ENCODE measurements around the gene BICD1.

The BICD1 gene

GRCh38 chr12:32106517-32107358, at the start of gene BICD1:
Gene BICD1 (plus strand): TSS chr12:32106847. CDS start chr12:32107332, 485 bp downstream.
- no peaks in the 10 kb centered on the region for H3K36me3 ChIP-seq (ENCODE audit: insufficient read depth, low read length)
- peak within 1 kb of the TSS; percentile 71 for H3K27ac ChIP-seq (ENCODE audit: low read depth, low read length)
- H3K27me3 ChIP-seq (ENCODE audit: insufficient read depth, low read length) = no peaks in the 10 kb centered on the region
- peak within 1 kb of the TSS; percentile 92 for H2AFZ ChIP-seq (ENCODE audit: low read length, unreplicated experiment)
- peak within 1 kb of the TSS; percentile 93 for H3K4me3 ChIP-seq (ENCODE audit: low read depth, low read length)
- H3K79me2 ChIP-seq (ENCODE audit: control insufficient read depth, insufficient read depth, low read length, unreplicated experiment) = peaks cover 31% of the 10 kb centered on the region
- H3K4me1 ChIP-seq (ENCODE audit: control insufficient read depth, insufficient read depth, low read length, unreplicated experiment) = peaks cover 12% of the 10 kb centered on the region

GRCh38 chr12:32061033-32061432, 45.6 kb upstream of the BICD1 start:
- no peaks in the 10 kb centered on the region for H3K27me3 ChIP-seq (ENCODE audit: insufficient read depth, low read length)
- no peak overlapping the region for H3K27ac ChIP-seq (ENCODE audit: low read depth, low read length)
- no peak overlapping the region for H3K4me3 ChIP-seq (ENCODE audit: low read depth, low read length)
- no peaks in the 10 kb centered on the region for H3K79me2 ChIP-seq (ENCODE audit: control insufficient read depth, insufficient read depth, low read length, unreplicated experiment)
- H3K36me3 ChIP-seq (ENCODE audit: insufficient read depth, low read length) = no peaks in the 10 kb centered on the region
- no peak overlapping the region for H2AFZ ChIP-seq (ENCODE audit: low read length, unreplicated experiment)
- no peaks in the 10 kb centered on the region for H3K4me1 ChIP-seq (ENCODE audit: control insufficient read depth, insufficient read depth, low read length, unreplicated experiment)

- H3K27ac ChIP-seq (ENCODE audit: low read depth, low read length) = no peak overlapping the region
- H3K4me3 ChIP-seq (ENCODE audit: low read depth, low read length) = no peak overlapping the region
- H3K27me3 ChIP-seq (ENCODE audit: insufficient read depth, low read length) = no peaks in the 10 kb centered on the region
- H2AFZ ChIP-seq (ENCODE audit: low read length, unreplicated experiment) = no peak overlapping the region
- H3K36me3 ChIP-seq (ENCODE audit: insufficient read depth, low read length) = no peaks in the 10 kb centered on the region
- H3K4me1 ChIP-seq (ENCODE audit: control insufficient read depth, insufficient read depth, low read length, unreplicated experiment) = no peaks in the 10 kb centered on the region
- no peaks in the 10 kb centered on the region for H3K79me2 ChIP-seq (ENCODE audit: control insufficient read depth, insufficient read depth, low read length, unreplicated experiment)
These were observed 43.8 kb upstream of the BICD1 start for GRCh38 chr12:32062881-32063280.

- Histone ChIP-seq H3K36me3 (ENCODE audit: insufficient read depth, low read length) (no peaks in the 10 kb centered on the region), H3K79me2 (ENCODE audit: control insufficient read depth, insufficient read depth, low read length, unreplicated experiment) (no peaks in the 10 kb centered on the region)
These were observed 42.9 kb upstream of the BICD1 start for GRCh38 chr12:32063796-32064195.

GRCh38 chr12:32066206-32066605, 40.4 kb upstream of the BICD1 start:
- H3K79me2 ChIP-seq (ENCODE audit: control insufficient read depth, insufficient read depth, low read length, unreplicated experiment) = no peaks in the 10 kb centered on the region
- H3K36me3 ChIP-seq (ENCODE audit: insufficient read depth, low read length) = no peaks in the 10 kb centered on the region
- H3K27me3 ChIP-seq (ENCODE audit: insufficient read depth, low read length) = no peaks in the 10 kb centered on the region
- H3K4me3 ChIP-seq (ENCODE audit: low read depth, low read length) = no peak overlapping the region
- peaks cover 9% of the 10 kb centered on the region for H3K4me1 ChIP-seq (ENCODE audit: control insufficient read depth, insufficient read depth, low read length, unreplicated experiment)
- no peak overlapping the region for H3K27ac ChIP-seq (ENCODE audit: low read depth, low read length)
- H2AFZ ChIP-seq (ENCODE audit: low read length, unreplicated experiment) = no peak overlapping the region

More at GRCh38 chr12:32063796-32064195, 42.9 kb upstream of the BICD1 start:
- Histone ChIP-seq H3K4me1 (ENCODE audit: control insufficient read depth, insufficient read depth, low read length, unreplicated experiment) (peaks cover 4% of the 10 kb centered on the region), H3K27ac (ENCODE audit: low read depth, low read length) (no peak overlapping the region), H3K27me3 (ENCODE audit: insufficient read depth, low read length) (no peaks in the 10 kb centered on the region), H3K4me3 (ENCODE audit: low read depth, low read length) (no peak overlapping the region), H2AFZ (ENCODE audit: low read length, unreplicated experiment) (no peak overlapping the region)

GRCh38 chr12:32069071-32069470, 37.6 kb upstream of the BICD1 start:
- Histone ChIP-seq H2AFZ (ENCODE audit: low read length, unreplicated experiment) (peak overlapping the region; percentile 84), H3K36me3 (ENCODE audit: insufficient read depth, low read length) (no peaks in the 10 kb centered on the region), H3K27me3 (ENCODE audit: insufficient read depth, low read length) (no peaks in the 10 kb centered on the region), H3K27ac (ENCODE audit: low read depth, low read length) (no peak overlapping the region), H3K4me1 (ENCODE audit: control insufficient read depth, insufficient read depth, low read length, unreplicated experiment) (peaks cover 9% of the 10 kb centered on the region), H3K79me2 (ENCODE audit: control insufficient read depth, insufficient read depth, low read length, unreplicated experiment) (no peaks in the 10 kb centered on the region), H3K4me3 (ENCODE audit: low read depth, low read length) (no peak overlapping the region)

GRCh38 chr12:32069731-32070130, 36.9 kb upstream of the BICD1 start:
- no peaks in the 10 kb centered on the region for H3K27me3 ChIP-seq (ENCODE audit: insufficient read depth, low read length)
- H3K4me1 ChIP-seq (ENCODE audit: control insufficient read depth, insufficient read depth, low read length, unreplicated experiment) = peaks cover 9% of the 10 kb centered on the region
- no peak overlapping the region for H3K4me3 ChIP-seq (ENCODE audit: low read depth, low read length)
- H3K27ac ChIP-seq (ENCODE audit: low read depth, low read length) = no peak overlapping the region
- no peak overlapping the region for H2AFZ ChIP-seq (ENCODE audit: low read length, unreplicated experiment)
- H3K36me3 ChIP-seq (ENCODE audit: insufficient read depth, low read length) = no peaks in the 10 kb centered on the region
- H3K79me2 ChIP-seq (ENCODE audit: control insufficient read depth, insufficient read depth, low read length, unreplicated experiment) = no peaks in the 10 kb centered on the region

- Histone ChIP-seq H3K4me3 (ENCODE audit: low read depth, low read length) (no peak overlapping the region), H3K27me3 (ENCODE audit: insufficient read depth, low read length) (no peaks in the 10 kb centered on the region), H2AFZ (ENCODE audit: low read length, unreplicated experiment) (no peak overlapping the region), H3K79me2 (ENCODE audit: control insufficient read depth, insufficient read depth, low read length, unreplicated experiment) (no peaks in the 10 kb centered on the region), H3K27ac (ENCODE audit: low read depth, low read length) (no peak overlapping the region), H3K4me1 (ENCODE audit: control insufficient read depth, insufficient read depth, low read length, unreplicated experiment) (peaks cover 9% of the 10 kb centered on the region), H3K36me3 (ENCODE audit: insufficient read depth, low read length) (no peaks in the 10 kb centered on the region)
These were observed 36.3 kb upstream of the BICD1 start for GRCh38 chr12:32070370-32070769.

GRCh38 chr12:32072102-32072501, 34.5 kb upstream of the BICD1 start:
- H3K4me3 ChIP-seq (ENCODE audit: low read depth, low read length) = no peak overlapping the region
- H3K79me2 ChIP-seq (ENCODE audit: control insufficient read depth, insufficient read depth, low read length, unreplicated experiment) = no peaks in the 10 kb centered on the region
- H3K36me3 ChIP-seq (ENCODE audit: insufficient read depth, low read length) = no peaks in the 10 kb centered on the region
- H2AFZ ChIP-seq (ENCODE audit: low read length, unreplicated experiment) = no peak overlapping the region
- H3K27me3 ChIP-seq (ENCODE audit: insufficient read depth, low read length) = no peaks in the 10 kb centered on the region
- H3K27ac ChIP-seq (ENCODE audit: low read depth, low read length) = no peak overlapping the region
- peaks cover 9% of the 10 kb centered on the region for H3K4me1 ChIP-seq (ENCODE audit: control insufficient read depth, insufficient read depth, low read length, unreplicated experiment)

- Histone ChIP-seq H3K27me3 (ENCODE audit: insufficient read depth, low read length) (no peaks in the 10 kb centered on the region), H3K4me1 (ENCODE audit: control insufficient read depth, insufficient read depth, low read length, unreplicated experiment) (no peaks in the 10 kb centered on the region), H3K79me2 (ENCODE audit: control insufficient read depth, insufficient read depth, low read length, unreplicated experiment) (no peaks in the 10 kb centered on the region), H3K36me3 (ENCODE audit: insufficient read depth, low read length) (no peaks in the 10 kb centered on the region), H2AFZ (ENCODE audit: low read length, unreplicated experiment) (no peak overlapping the region), H3K4me3 (ENCODE audit: low read depth, low read length) (no peak overlapping the region), H3K27ac (ENCODE audit: low read depth, low read length) (no peak overlapping the region)
These were observed 32.2 kb upstream of the BICD1 start for GRCh38 chr12:32074432-32074831.

GRCh38 chr12:32076941-32077340, 29.7 kb upstream of the BICD1 start:
- H3K27ac ChIP-seq (ENCODE audit: low read depth, low read length) = no peak overlapping the region
- H3K27me3 ChIP-seq (ENCODE audit: insufficient read depth, low read length) = no peaks in the 10 kb centered on the region
- H2AFZ ChIP-seq (ENCODE audit: low read length, unreplicated experiment) = no peak overlapping the region
- H3K4me3 ChIP-seq (ENCODE audit: low read depth, low read length) = no peak overlapping the region
- no peaks in the 10 kb centered on the region for H3K36me3 ChIP-seq (ENCODE audit: insufficient read depth, low read length)
- H3K79me2 ChIP-seq (ENCODE audit: control insufficient read depth, insufficient read depth, low read length, unreplicated experiment) = no peaks in the 10 kb centered on the region
- no peaks in the 10 kb centered on the region for H3K4me1 ChIP-seq (ENCODE audit: control insufficient read depth, insufficient read depth, low read length, unreplicated experiment)
